Bronchus fibroblast of lung (primary cell): Measurements from ENCODE around the gene PHLDA1. TPM values are rescaled to one million over a fixed set of nuclear protein-coding genes. Genes with fewer than 3 reads are reported as not detected.

ENCODE experiments used
- total RNA-seq: library from RNA; depleted of rRNA; stranded (reverse); fragments of >200 nt; gene quantifications from 2 replicates; pipeline ENCODE4 v1.2.3, GENCODE V29; 2015

PHLDA1 gene
- 95.3 and 108 TPM in 2 replicates for total RNA-seq

GRCh38 chr12:76031414-76032042, at the start of gene PHLDA1:
Gene PHLDA1, minus strand, starts transcription at chr12:76031776.

Other genes with a start within 250 kb of the PHLDA1 start
- 273 and 404 TPM in 2 replicates for gene NAP1L1, start 52.9 kb upstream of the PHLDA1 start, total RNA-seq